ENCODE data around the gene PLAC8. TPM values are rescaled to one million over a fixed set of nuclear protein-coding genes. Genes with fewer than 3 reads are reported as not detected.

The PLAC8 gene
- total and polyA plus RNA-seq, 2 of the 13 experiments (the other 11 are each of a cell fraction or from before 2014, with no cell fraction given): 3.0 to 174 TPM

- TF ChIP-seq NKX3-1 (CRISPR knock-in tag; IDR thresholded peaks at IDR 0.05): no peak; the same call in 1 of the 2 replicates
- no peak for TF ChIP-seq BRCA1 (CRISPR knock-in tag; IDR thresholded peaks at IDR 0.05)
- TF ChIP-seq ZNF205 (CRISPR knock-in tag; IDR thresholded peaks at IDR 0.05): no peak
- TF ChIP-seq DPF2 (CRISPR knock-in tag; IDR thresholded peaks at IDR 0.05; ENCODE audit: borderline replicate concordance, low read depth): no peak
- TF ChIP-seq PAXIP1 (CRISPR knock-in tag; conservative IDR thresholded peaks at IDR 0.05): 0 out of 2 replicates have a peak, but pooled peaks have one; percentile 18
- no peak for TF ChIP-seq ZNF280B (CRISPR knock-in tag; IDR thresholded peaks at IDR 0.05; ENCODE audit: borderline replicate concordance)
- 0 out of 2 replicates have a peak, but pooled peaks have one; percentile 21 for TF ChIP-seq RAD21 (CRISPR knock-in tag; IDR thresholded peaks at IDR 0.05)
- TF ChIP-seq BCL3 (CRISPR knock-in tag; IDR thresholded peaks at IDR 0.05): no peak
- TF ChIP-seq SAP130 (CRISPR knock-in tag; IDR thresholded peaks at IDR 0.05; ENCODE audit: low read depth): peak; percentile 57
- TF ChIP-seq FOXM1 (CRISPR knock-in tag; IDR thresholded peaks at IDR 0.05): no peak
- TF ChIP-seq SMAD1 (CRISPR knock-in tag; IDR thresholded peaks at IDR 0.05; ENCODE audit: borderline replicate concordance, low read depth): no peak
- TF ChIP-seq NPAS2 (CRISPR knock-in tag; IDR thresholded peaks at IDR 0.05; ENCODE audit: borderline replicate concordance): no peak
- TF ChIP-seq, protein P1, sequence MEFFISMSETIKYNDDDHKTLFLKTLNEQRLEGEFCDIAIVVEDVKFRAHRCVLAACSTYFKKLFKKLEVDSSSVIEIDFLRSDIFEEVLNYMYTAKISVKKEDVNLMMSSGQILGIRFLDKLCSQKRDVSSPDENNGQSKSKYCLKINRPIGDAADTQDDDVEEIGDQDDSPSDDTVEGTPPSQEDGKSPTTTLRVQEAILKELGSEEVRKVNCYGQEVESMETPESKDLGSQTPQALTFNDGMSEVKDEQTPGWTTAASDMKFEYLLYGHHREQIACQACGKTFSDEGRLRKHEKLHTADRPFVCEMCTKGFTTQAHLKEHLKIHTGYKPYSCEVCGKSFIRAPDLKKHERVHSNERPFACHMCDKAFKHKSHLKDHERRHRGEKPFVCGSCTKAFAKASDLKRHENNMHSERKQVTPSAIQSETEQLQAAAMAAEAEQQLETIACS (CRISPR knock-in tag; IDR thresholded peaks at IDR 0.05): no peak
- no peak for TF ChIP-seq SOX6 (IDR thresholded peaks at IDR 0.05)
- TF ChIP-seq SOX6 (CRISPR knock-in tag; IDR thresholded peaks at IDR 0.05): peak; percentile 39; the same call in 1 of the 2 replicates
- no peak for TF ChIP-seq AKNA (CRISPR knock-in tag; IDR thresholded peaks at IDR 0.05; ENCODE audit: borderline replicate concordance)
Observed at GRCh38 chr4:83112678-83113428, 1.7 kb downstream of the PLAC8 start (continued).

Data from HepG2 (cell line).